Ecto neural progenitor cell (in vitro differentiated cells): ENCODE results near the gene LMLN.
"Not testable (repeated sequence)": the region's sequence is repeated elsewhere in the genome, so short reads cannot be mapped to it uniquely, and the experiment has no call there.

Experiments used
- DNase-seq: peaks from one replicate; pipeline ENCODE4 v3.0.0-alpha.2; 2018; ENCODE audit warnings: low spot score

LMLN gene

GRCh38 chr3:197957790-197958133, 2.3 kb upstream of the LMLN start:
- DNase-seq, result no peak

GRCh38 chr3:197958346-197958745, 1.7 kb upstream of the LMLN start:
- no peak for DNase-seq

DNA sequence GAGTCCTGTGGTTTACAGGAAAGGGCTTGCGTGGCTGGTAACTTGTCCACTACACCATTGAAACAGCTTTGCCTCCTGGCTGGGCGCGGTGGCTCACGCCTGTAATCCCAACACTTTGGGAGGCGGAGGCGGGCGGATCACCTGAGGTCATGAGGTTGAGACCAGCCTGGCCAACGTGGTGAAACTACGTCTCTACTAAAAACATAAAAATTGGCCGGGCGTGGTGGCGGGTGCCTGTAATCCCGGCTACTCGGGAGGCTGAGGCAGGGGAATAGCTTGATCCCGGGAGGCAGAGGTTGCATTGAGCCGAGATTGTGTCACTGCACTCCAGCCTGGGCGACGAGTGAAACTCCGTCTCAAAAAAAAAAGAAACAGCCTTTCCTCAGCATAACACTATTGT, 1.2 kb upstream of the LMLN start:
- not testable (repeated sequence) for DNase-seq

GRCh38 chr3:197959500-197959890, 522 bp upstream of the LMLN start:
- DNase-seq, result no peak

DNA sequence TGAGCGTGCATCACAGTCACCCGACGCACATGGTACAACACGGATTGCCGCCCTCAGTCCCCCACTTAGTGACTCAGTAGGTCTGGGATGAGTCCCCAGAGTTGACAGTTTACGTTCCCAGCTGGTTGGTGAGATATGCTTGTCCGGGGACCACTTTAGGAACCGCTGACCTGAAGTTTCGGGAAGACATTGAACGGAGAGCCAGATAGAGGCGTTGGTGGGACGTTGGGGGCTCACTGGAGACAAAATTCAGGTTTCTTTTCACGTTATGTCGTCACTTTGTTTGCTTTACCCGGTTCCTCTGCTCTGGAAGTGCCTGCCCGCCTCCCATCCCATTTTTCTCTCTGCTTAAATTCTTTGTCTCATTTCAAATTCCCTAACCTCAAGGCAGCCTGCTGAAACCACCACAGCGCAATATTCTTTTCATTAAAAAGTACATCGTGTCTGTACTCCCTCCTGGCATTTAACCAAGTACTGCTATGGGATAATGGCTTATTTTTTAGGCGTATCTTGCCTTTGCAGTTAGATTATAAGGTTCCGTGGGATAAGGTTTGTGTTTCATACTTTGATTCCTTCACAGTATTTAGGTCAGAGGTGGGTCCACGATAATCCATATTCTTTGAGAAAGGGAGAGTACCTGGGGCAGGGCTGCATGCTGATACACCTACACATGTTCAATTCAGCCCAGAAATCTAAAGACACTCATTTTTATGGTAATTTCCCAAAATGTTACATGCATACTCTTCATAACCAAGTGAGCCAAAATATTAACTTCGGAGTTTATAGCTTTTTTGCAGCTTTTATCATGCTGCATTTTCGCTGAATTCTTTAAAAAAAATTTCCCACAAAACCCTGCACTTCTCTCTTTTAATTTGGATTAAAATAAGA, 921 bp downstream of the LMLN start:
- DNase-seq, result no peak

GRCh38 chr3:197961582-197961945, 1.5 kb downstream of the LMLN start:
- DNase-seq, result no peak

- DNase-seq, result no peak
Measured at GRCh38 chr3:197963019-197963637, 3.1 kb downstream of the LMLN start.

DNA sequence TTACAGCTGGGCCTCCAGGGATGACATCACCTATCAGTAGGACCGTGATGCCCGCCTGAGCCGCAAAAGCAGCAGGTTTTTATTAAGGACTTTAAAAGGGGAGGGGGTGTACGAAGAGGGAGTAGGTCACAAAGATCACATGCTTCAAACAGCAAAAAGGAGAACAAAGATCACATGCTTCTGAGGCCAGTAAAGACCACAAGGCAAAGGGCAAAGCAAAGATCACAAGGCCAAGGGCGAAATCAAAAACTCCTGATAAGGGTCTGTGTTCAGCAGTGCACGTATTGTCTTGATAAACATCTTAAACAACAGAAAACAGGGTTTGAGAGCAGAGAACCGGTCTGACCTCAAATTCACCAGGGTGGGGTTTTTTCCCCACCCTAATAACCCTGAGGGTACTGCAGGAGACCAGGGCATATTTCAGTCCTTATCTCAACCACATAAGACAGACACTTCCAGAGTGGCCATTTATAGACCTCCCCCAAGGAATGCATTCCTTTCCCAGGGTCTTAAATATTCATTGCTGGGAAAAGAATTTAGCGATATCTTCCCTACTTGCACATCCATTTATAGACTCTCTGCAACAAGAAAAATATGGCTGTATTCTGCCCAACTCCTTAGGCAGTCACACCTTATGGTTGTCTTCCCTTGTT, 7.4 kb downstream of the LMLN start:
- DNase-seq, result not testable (repeated sequence)

DNA sequence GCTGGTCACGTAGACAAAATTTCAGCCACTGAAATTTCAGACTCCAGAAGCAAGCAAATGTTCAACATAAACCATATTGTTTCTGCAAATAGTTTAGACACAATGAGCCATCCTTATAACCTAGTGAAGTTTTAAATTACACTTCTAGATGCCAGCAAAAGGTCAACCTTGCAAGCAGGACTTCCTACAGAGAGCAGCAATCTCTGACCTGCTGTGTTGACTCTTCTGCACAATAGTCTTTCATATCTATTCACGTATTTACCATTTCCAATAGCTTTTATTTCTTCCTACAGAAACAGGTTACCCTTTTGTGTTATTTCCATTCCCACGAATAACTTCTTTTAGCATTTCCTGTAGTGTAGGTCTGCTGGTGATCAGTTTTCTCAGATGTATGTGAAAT, 10.6 kb downstream of the LMLN start:
- DNase-seq, result no peak

GRCh38 chr3:197974016-197974415, 14.0 kb downstream of the LMLN start:
- DNase-seq, result no peak

DNA sequence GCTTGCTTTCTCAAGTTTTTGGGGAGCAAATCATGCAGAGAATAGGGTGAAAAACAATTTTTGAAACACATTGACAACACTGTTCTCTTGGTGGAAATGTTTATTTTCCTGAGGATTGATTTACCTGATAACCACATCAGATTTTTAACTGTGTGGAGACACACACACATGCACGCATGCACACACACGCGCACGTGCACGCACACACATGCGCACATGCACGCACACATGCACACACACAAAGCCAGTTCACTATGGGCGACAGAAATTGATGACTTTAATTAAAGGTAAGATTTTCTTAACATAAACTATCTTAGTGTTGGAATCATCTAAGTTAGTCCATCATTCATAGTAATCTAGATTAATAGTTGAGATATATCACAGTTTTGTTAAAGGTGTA, 15.3 kb downstream of the LMLN start:
- DNase-seq, result no peak

- DNase-seq, result no peak
Measured at GRCh38 chr3:197983076-197983475, 23.1 kb downstream of the LMLN start.

DNA sequence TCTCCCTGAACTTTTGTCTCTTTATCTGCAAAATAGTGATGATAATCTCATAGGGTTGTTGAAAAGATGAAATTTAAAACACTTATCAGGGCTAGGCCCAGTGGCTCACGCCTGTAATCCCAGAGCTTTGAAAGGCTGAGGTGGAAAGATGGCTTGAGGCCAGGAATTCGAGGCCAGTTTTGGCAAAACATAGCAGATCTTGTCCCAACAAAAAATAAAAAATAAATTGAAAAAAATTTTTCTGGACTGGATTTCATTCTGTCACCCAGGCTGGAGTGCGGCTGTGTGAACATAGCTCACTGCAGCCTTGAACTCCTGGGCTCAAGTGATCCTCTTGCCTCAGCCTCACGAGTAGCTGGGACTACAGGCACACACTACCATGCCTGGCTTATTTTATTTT, 29.6 kb downstream of the LMLN start:
- DNase-seq, result no peak

DNA sequence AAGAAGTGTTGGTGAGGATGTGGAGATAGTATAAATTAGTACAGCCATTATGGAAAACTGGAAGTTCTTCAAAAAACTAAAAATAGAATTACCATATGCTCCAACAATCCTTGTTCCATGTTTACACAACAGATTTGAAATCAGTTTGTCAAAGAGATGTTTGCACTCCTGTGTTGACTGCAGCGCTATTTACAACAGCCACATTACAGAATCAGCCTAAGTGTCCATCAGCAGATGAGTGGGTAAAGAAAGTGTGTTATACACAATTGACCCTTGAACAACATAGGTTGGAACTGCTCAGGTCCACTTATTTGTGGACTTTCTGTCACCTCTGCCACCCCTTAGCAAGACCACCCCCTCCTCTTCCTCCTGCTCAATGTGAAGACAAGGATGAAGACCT, 34.7 kb downstream of the LMLN start:
- DNase-seq, result no peak

GRCh38 chr3:197996855-197997254, 36.8 kb downstream of the LMLN start:
- DNase-seq, result no peak

GRCh38 chr3:197997936-197998335, 37.9 kb downstream of the LMLN start:
- no peak for DNase-seq

- no peak for DNase-seq
Measured at GRCh38 chr3:198017090-198017489, 57.1 kb downstream of the LMLN start.

DNA sequence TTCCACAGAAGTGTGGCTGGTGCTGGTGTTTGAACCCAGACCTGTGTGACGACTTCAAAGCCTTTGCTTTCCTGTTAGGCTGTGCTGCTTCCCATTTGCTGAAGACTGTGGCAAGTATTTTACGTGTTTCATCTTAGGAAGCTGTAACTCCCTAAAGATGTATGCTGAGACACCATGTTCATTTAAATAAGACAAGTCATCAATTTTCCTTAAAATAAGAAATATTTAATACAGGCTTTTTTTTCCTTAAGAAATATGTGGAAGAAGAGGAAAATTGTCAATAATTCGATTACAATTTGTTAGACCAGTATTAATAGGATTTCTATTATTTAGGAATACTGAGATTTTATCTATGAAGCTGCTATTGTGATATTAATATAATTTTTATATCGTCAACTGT, 58.4 kb downstream of the LMLN start:
- DNase-seq, result no peak

DNA sequence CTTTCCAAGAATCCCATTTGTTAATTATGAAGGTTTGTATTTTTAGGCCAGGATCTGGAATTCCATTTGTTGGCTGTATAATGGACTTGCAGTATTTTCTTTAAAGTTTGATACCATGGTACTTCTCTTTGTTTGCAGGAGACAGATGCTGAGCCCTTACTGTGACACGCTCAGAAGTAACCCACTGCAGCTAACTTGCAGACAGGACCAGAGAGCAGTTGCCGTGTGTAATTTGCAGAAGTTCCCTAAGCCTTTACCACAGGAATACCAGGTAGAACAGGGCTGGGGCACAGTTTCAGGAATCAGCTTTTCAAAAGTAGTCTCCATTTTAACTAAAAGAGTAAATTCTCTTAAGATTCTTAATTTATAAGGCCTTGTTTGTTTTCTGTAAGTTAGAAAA, 59.1 kb downstream of the LMLN start:
- no peak for DNase-seq

GRCh38 chr3:198021320-198021719, 61.3 kb downstream of the LMLN start:
- no peak for DNase-seq

DNA sequence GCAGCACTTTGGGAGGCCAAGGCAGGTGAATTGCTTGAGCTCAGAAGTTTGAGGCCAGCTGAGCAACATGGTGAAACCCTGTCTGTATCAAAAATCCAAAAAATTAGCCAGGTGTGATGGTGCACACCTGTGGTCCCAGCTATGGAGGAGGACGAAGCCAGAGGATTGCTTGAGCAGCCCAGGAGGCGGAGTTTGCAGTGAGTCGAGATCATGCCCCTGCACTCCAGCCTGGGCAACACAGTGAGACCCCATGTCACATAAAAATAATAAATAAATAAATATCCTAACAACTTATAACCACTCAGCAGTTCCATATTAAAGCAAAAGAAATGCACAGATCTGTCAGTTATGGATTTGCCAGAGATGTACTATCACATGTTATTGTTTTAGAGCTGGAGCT, 62.6 kb downstream of the LMLN start:
- DNase-seq, result no peak

- no peak for DNase-seq
Measured at GRCh38 chr3:198025644-198026043, 65.6 kb downstream of the LMLN start.

DNA sequence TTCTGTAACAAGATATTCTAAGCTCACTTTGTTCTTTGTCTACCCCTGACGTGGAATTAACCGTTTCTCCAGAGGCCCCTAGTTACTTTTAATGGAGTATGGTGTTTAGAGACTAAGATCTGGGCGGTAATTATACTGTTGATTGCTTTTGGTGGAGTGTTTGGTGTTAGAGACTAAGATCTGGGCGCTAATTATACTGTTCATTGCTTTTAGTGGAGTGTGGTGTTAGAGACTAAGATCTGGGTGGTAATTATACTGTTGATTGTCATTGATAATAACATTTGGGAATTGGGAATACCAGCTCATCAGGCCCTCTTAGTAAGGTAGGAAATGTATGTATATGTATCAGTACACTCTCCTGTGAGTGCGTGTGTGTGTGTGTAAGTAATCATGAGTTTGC, 66.6 kb downstream of the LMLN start:
- DNase-seq, result no peak
